HEK293 (cell line): ENCODE results near the gene ABLIM2.

ENCODE experiments used
- CTCF ChIP-seq: fragments of 450-650 bp; formaldehyde crosslinking; IDR thresholded peaks from 2 replicates; pipeline ENCODE4 v1.5.1; 2016; ENCODE audit warnings: missing biosample characterization, missing genetic modification characterization
- PBX3 ChIP-seq: sonication (generic); formaldehyde crosslinking; IDR thresholded peaks from 2 replicates; pipeline ENCODE4 v1.8.1; 2022; ENCODE audit warnings: mild to moderate bottlenecking, moderate library complexity, missing genetic modification reagents
- ZNF423 ChIP-seq: fragments of 450-650 bp; formaldehyde crosslinking; IDR thresholded peaks from 2 replicates; pipeline ENCODE4 v1.5.1; 2016; ENCODE audit warnings: missing biosample characterization, missing genetic modification characterization
- ZNF560 ChIP-seq: fragments of 450-650 bp; formaldehyde crosslinking; IDR thresholded peaks from 2 replicates; pipeline ENCODE4 v1.5.1; 2017; ENCODE audit warnings: missing biosample characterization, missing genetic modification characterization, borderline replicate concordance

GRCh38 chr4:7950301-7951092, 208.1 kb downstream of the ABLIM2 start:
- TF ChIP-seq PBX3 (CRISPR knock-in tag) (no peak), CTCF (tag by site-specific recombination) (no peak), ZNF560 (tag by site-specific recombination) (no peak), ZNF423 (tag by site-specific recombination) (no peak)
